Hepatocyte (in vitro differentiated cells): Measurements from ENCODE around the gene MYADML2. TPM values are rescaled to one million over a fixed set of nuclear protein-coding genes. Genes with fewer than 3 reads are reported as not detected.

Experiments used
- DNase-seq: peaks from one replicate; pipeline ENCODE4 v3.0.0-alpha.2; 2016; ENCODE audit warnings: low spot score
- H2AFZ ChIP-seq: fragments of 200-600 bp; sonication (generic); 2 replicates; pipeline ENCODE4 v1.6.0; 2016; ENCODE audit warnings: antibody characterized with exemption, mild to moderate bottlenecking
- H3K27ac ChIP-seq: fragments of 200-600 bp; sonication (generic); 2 replicates; pipeline ENCODE4 v1.5.1; 2016; ENCODE audit warnings: mild to moderate bottlenecking
- H3K27me3 ChIP-seq: fragments of 200-600 bp; sonication (generic); 2 replicates; pipeline ENCODE4 v1.6.1; 2016
- H3K36me3 ChIP-seq: fragments of 200-600 bp; sonication (generic); replicated peaks from 2 replicates; pipeline ENCODE4 v1.5.1; 2016; ENCODE audit warnings: low read depth; ENCODE audit not compliant: insufficient read depth
- H3K4me1 ChIP-seq: fragments of 200-600 bp; sonication (generic); 2 replicates; pipeline ENCODE4 v1.5.1; 2016; ENCODE audit warnings: mild to moderate bottlenecking, moderate library complexity; ENCODE audit not compliant: insufficient read depth
- H3K4me2 ChIP-seq: fragments of 200-600 bp; sonication (generic); 2 replicates; pipeline ENCODE4 v1.6.0; 2016
- H3K4me3 ChIP-seq: fragments of 200-600 bp; sonication (generic); 2 replicates; pipeline ENCODE4 v1.5.1; 2016; ENCODE audit warnings: mild to moderate bottlenecking
- H3K79me2 ChIP-seq: fragments of 200-600 bp; sonication (generic); 2 replicates; pipeline ENCODE4 v1.6.0; 2017; ENCODE audit warnings: mild to moderate bottlenecking
- H3K9me2 ChIP-seq: fragments of 200-600 bp; sonication (generic); replicated peaks from 2 replicates; pipeline ENCODE4 v1.6.0; 2017; ENCODE audit warnings: mild to moderate bottlenecking; ENCODE audit not compliant: insufficient read depth
- H3K9me3 ChIP-seq: fragments of 200-600 bp; sonication (generic); 2 replicates; pipeline ENCODE4 v1.5.1; 2016; ENCODE audit warnings: low read depth, mild to moderate bottlenecking
- H4K20me1 ChIP-seq: fragments of 200-600 bp; sonication (generic); 2 replicates; pipeline ENCODE4 v1.6.0; 2016; ENCODE audit warnings: mild to moderate bottlenecking; ENCODE audit not compliant: insufficient read depth, poor library complexity, severe bottlenecking
- CTCF ChIP-seq: fragments of 200-600 bp; sonication (generic); IDR thresholded peaks from 2 replicates; pipeline ENCODE4 v1.5.1; 2016; ENCODE audit warnings: antibody characterized with exemption, mild to moderate bottlenecking; ENCODE audit not compliant: poor library complexity
- EZH2 ChIP-seq: fragments of 200-600 bp; sonication (generic); IDR thresholded peaks from 2 replicates; pipeline ENCODE4 v1.6.1; 2016; ENCODE audit warnings: antibody characterized with exemption, mild to moderate bottlenecking, borderline replicate concordance
- EZH2phosphoT487 ChIP-seq: fragments of 200-600 bp; sonication (generic); IDR thresholded peaks from one replicate; pipeline ENCODE4 v1.6.1; 2018; ENCODE audit warnings: antibody characterized with exemption, mild to moderate bottlenecking, low read depth, moderate library complexity; ENCODE audit not compliant: unreplicated experiment, severe bottlenecking
- WGBS: methylation state at CpG from one replicate; pipeline ENCODE4 v1.1.6; 2016; ENCODE audit warnings: low lambda C conversion rate; ENCODE audit errors: missing lambda C conversion rate; 5-methylcytosine and 5-hydroxymethylcytosine counted together
- polyA plus RNA-seq: library from polyadenylated mRNA; unstranded; fragments of >200 nt; fragmentation: Nextera tagmentation; extraction: Ambion mirVana; gene quantifications from 2 replicates; pipeline ENCODE4 v1.2.1, GENCODE V29; 2016
- total RNA-seq: library from RNA; depleted of rRNA; stranded (reverse); fragments of >200 nt; gene quantifications from 2 replicates; pipeline ENCODE4 v1.2.3, GENCODE V29; 2014

Gene MYADML2
- total and polyA plus RNA-seq, 2 experiments from 2014 or later, result 0.06 TPM; not detected in 1

GRCh38 chr17:81978524-81979298 is 31.7 kb upstream of the MYADML2 start:
- DNase-seq, result no peak
- TF ChIP-seq CTCF, result no peak
- TF ChIP-seq EZH2phosphoT487, result no peak
- TF ChIP-seq EZH2, result no peak
- no peak overlapping the region for H2AFZ ChIP-seq
- no peaks in the 10 kb centered on the region for H3K9me3 ChIP-seq
- H3K4me1 ChIP-seq, result peaks cover 13% of the 10 kb centered on the region
- no peaks in the 10 kb centered on the region for H4K20me1 ChIP-seq
- no peak overlapping the region for H3K4me3 ChIP-seq
- 93% methylated on average over 26 of the region's 27 CpGs for WGBS
- H3K9me2 ChIP-seq, result no peaks in the 10 kb centered on the region
- H3K79me2 ChIP-seq, result peaks cover 7% of the 10 kb centered on the region
- no peaks in the 10 kb centered on the region for H3K27me3 ChIP-seq
- no peaks in the 10 kb centered on the region for H3K36me3 ChIP-seq
- H3K27ac ChIP-seq, result no peak overlapping the region
- H3K4me2 ChIP-seq, result peak overlapping the region; percentile 98

- peak within 1 kb of the TSS; percentile 96 for H3K27ac ChIP-seq
- H3K4me3 ChIP-seq, result peak within 1 kb of the TSS; percentile 93
- H3K27me3 ChIP-seq, result no peaks in the 10 kb centered on the region
- WGBS, result under 1% methylated on average over 33 of the region's 76 CpGs
- H3K4me2 ChIP-seq, result peak within 1 kb of the TSS; percentile 98
- H3K9me2 ChIP-seq, result no peaks in the 10 kb centered on the region
- H3K36me3 ChIP-seq, result no peaks in the 10 kb centered on the region
- peaks cover 13% of the 10 kb centered on the region for H3K4me1 ChIP-seq
- peaks cover 7% of the 10 kb centered on the region for H3K79me2 ChIP-seq
- no peaks in the 10 kb centered on the region for H3K9me3 ChIP-seq
- H4K20me1 ChIP-seq, result no peaks in the 10 kb centered on the region
- H2AFZ ChIP-seq, result peak within 1 kb of the TSS; percentile 90
- TF ChIP-seq CTCF (no peak), EZH2phosphoT487 (no peak), EZH2 (no peak)
- peak; percentile 98 for DNase-seq
Observed at GRCh38 chr17:81977211-81977808, 30.3 kb upstream of the MYADML2 start, which contains the start of gene ASPSCR1. Gene ASPSCR1, plus strand, starts transcription at chr17:81977629. Its CDS starts 18 bp downstream, at chr17:81977647.

GRCh38 chr17:81976332-81977210 is 29.5 kb upstream of the MYADML2 start:
- Histone ChIP-seq H4K20me1 (no peaks in the 10 kb centered on the region), H3K9me2 (no peaks in the 10 kb centered on the region), H3K4me1 (peaks cover 13% of the 10 kb centered on the region), H3K79me2 (peaks cover 7% of the 10 kb centered on the region), H3K9me3 (no peaks in the 10 kb centered on the region), H3K27me3 (no peaks in the 10 kb centered on the region), H3K4me2 (peak overlapping the region; percentile 96), H3K4me3 (peak overlapping the region; percentile 67), H2AFZ (peak overlapping the region; percentile 90), H3K27ac (peak overlapping the region; percentile 79), H3K36me3 (no peaks in the 10 kb centered on the region)
- WGBS, result 33% methylated on average over 29 of the region's 30 CpGs
- no peak for TF ChIP-seq EZH2phosphoT487
- no peak for TF ChIP-seq EZH2
- no peak for TF ChIP-seq CTCF
- DNase-seq, result peak; percentile 66
